BE2C (cell line): Measurements from ENCODE around the gene PHACTR1.
A peak's percentile ranks its signal among the peaks of the same experiment; 100 is the strongest.

Experiments
- DNase-seq: peaks from one replicate; pipeline ENCODE4 v3.0.0-alpha.2; 2020
- H3K27me3 ChIP-seq: fragments of 250-450 bp; sonication (Bioruptor Pico); 2 replicates; pipeline ENCODE4 v1.5.1; 2020; ENCODE audit warnings: mild to moderate bottlenecking
- H3K36me3 ChIP-seq: fragments of 250-450 bp; sonication (Bioruptor Pico); 2 replicates; pipeline ENCODE4 v1.5.1; 2020; ENCODE audit warnings: mild to moderate bottlenecking
- H3K4me1 ChIP-seq: fragments of 250-450 bp; sonication (Bioruptor Pico); 2 replicates; pipeline ENCODE4 v1.5.1; 2020
- H3K4me3 ChIP-seq: 2 replicates; pipeline ENCODE4 v1.5.1; 2011; ENCODE audit warnings: low read depth, low read length
- H3K9me3 ChIP-seq: fragments of 250-450 bp; sonication (Bioruptor Pico); 2 replicates; pipeline ENCODE4 v1.5.1; 2020
- CTCF ChIP-seq: IDR thresholded peaks from 2 replicates; pipeline ENCODE4 v1.5.1; 2012; ENCODE audit warnings: mild to moderate bottlenecking, low read depth, low read length

The PHACTR1 gene

GRCh38 chr6:12896208-12896733 lies 179.7 kb downstream of the PHACTR1 start:
- Histone ChIP-seq H3K4me1 (no peaks in the 10 kb centered on the region), H3K9me3 (no peaks in the 10 kb centered on the region), H3K36me3 (no peaks in the 10 kb centered on the region), H3K4me3 (no peak overlapping the region), H3K27me3 (no peaks in the 10 kb centered on the region)
- no peak for TF ChIP-seq CTCF
- DNase-seq, result no peak

GRCh38 chr6:12898603-12899002 lies 182.0 kb downstream of the PHACTR1 start:
- H3K9me3 ChIP-seq, result no peaks in the 10 kb centered on the region
- H3K4me1 ChIP-seq, result no peaks in the 10 kb centered on the region
- H3K36me3 ChIP-seq, result no peaks in the 10 kb centered on the region
- H3K27me3 ChIP-seq, result no peaks in the 10 kb centered on the region
- DNase-seq, result no peak
- no peak for TF ChIP-seq CTCF
- H3K4me3 ChIP-seq, result no peak overlapping the region

- no peak for TF ChIP-seq CTCF
Observed at GRCh38 chr6:12899046-12899833, 182.7 kb downstream of the PHACTR1 start.

GRCh38 chr6:12903246-12903645 lies 186.7 kb downstream of the PHACTR1 start:
- Histone ChIP-seq H3K9me3 (no peaks in the 10 kb centered on the region), H3K27me3 (no peaks in the 10 kb centered on the region), H3K4me1 (no peaks in the 10 kb centered on the region), H3K4me3 (no peak overlapping the region), H3K36me3 (no peaks in the 10 kb centered on the region)
- no peak for DNase-seq
- no peak for TF ChIP-seq CTCF

More at GRCh38 chr6:12899046-12899833, 182.7 kb downstream of the PHACTR1 start:
- H3K27me3 ChIP-seq, result no peaks in the 10 kb centered on the region
- H3K4me3 ChIP-seq, result no peak overlapping the region
- DNase-seq, result no peak
- H3K36me3 ChIP-seq, result no peaks in the 10 kb centered on the region
- H3K9me3 ChIP-seq, result no peaks in the 10 kb centered on the region
- no peaks in the 10 kb centered on the region for H3K4me1 ChIP-seq

- DNase-seq, result no peak
- no peaks in the 10 kb centered on the region for H3K27me3 ChIP-seq
- no peak overlapping the region for H3K4me3 ChIP-seq
- no peaks in the 10 kb centered on the region for H3K4me1 ChIP-seq
- no peaks in the 10 kb centered on the region for H3K36me3 ChIP-seq
- TF ChIP-seq CTCF, result no peak
- H3K9me3 ChIP-seq, result no peaks in the 10 kb centered on the region
Observed at GRCh38 chr6:12909833-12910232, 193.3 kb downstream of the PHACTR1 start.

- H3K4me3 ChIP-seq, result no peak overlapping the region
- H3K4me1 ChIP-seq, result no peaks in the 10 kb centered on the region
- peak; percentile 30; the same call in 1 of the 2 replicates for TF ChIP-seq CTCF
- no peak for DNase-seq
- H3K27me3 ChIP-seq, result no peaks in the 10 kb centered on the region
- no peaks in the 10 kb centered on the region for H3K36me3 ChIP-seq
- H3K9me3 ChIP-seq, result no peaks in the 10 kb centered on the region
Observed at GRCh38 chr6:12911427-12911826, 194.9 kb downstream of the PHACTR1 start.
